HepG2 (cell line): Measurements from ENCODE around the gene TOMM40L. TPM values are rescaled to one million over a fixed set of nuclear protein-coding genes. Genes with fewer than 3 reads are reported as not detected.

ENCODE experiments used
- HDAC1 ChIP-seq: sonication (generic); formaldehyde crosslinking; IDR thresholded peaks from 2 replicates; pipeline ENCODE4 v1.5.1; 2020; ENCODE audit warnings: mild to moderate bottlenecking, missing genetic modification reagents
- HDAC2 ChIP-seq: sonication (generic); formaldehyde crosslinking; IDR thresholded peaks from 2 replicates; pipeline ENCODE4 v1.4.0; 2020; ENCODE audit warnings: missing genetic modification reagents
- NCOA1 ChIP-seq: sonication (generic); formaldehyde crosslinking; IDR thresholded peaks from 2 replicates; pipeline ENCODE4 v1.9.0; 2021; ENCODE audit warnings: missing genetic modification reagents
- REL ChIP-seq: sonication (generic); formaldehyde crosslinking; conservative IDR thresholded peaks from 2 replicates; pipeline ENCODE4 v1.8.0; 2022; ENCODE audit warnings: mild to moderate bottlenecking, missing genetic modification reagents, moderate library complexity
- SMAD9 ChIP-seq: sonication (generic); formaldehyde crosslinking; IDR thresholded peaks from 2 replicates; pipeline ENCODE4 v1.5.1; 2020; ENCODE audit warnings: mild to moderate bottlenecking, missing genetic modification reagents
- SOX6 ChIP-seq, 2 experiments: fragments of 450-650 bp in 1 of 2; sonication (generic) in 1 of 2; formaldehyde crosslinking in 1 of 2; IDR thresholded peaks; 2 replicates each; pipeline versions ENCODE4 v1.4.0 to v1.6.1; 2017 to 2020; ENCODE audit warnings: antibody characterized with exemption in 1 of 2, mild to moderate bottlenecking in 1 of 2, missing genetic modification reagents in 1 of 2
- TCF7 ChIP-seq: sonication (generic); IDR thresholded peaks from 2 replicates; pipeline ENCODE4 v1.6.1; 2016; ENCODE audit warnings: antibody characterized with exemption, low read depth
- ZNF20 ChIP-seq: sonication (generic); formaldehyde crosslinking; IDR thresholded peaks from 2 replicates; pipeline ENCODE4 v1.4.0; 2020; ENCODE audit warnings: mild to moderate bottlenecking, moderate library complexity, missing genetic modification reagents
- ZNF3 ChIP-seq: IDR thresholded peaks from 2 replicates; pipeline ENCODE4 v1.7.0; 2017; ENCODE audit warnings: inconsistent platforms
- ZNF607 ChIP-seq: sonication (generic); formaldehyde crosslinking; IDR thresholded peaks from 2 replicates; pipeline ENCODE4 v1.5.1; 2020; ENCODE audit warnings: missing genetic modification reagents, mild to moderate bottlenecking, borderline replicate concordance
- ZZZ3 ChIP-seq: sonication (generic); formaldehyde crosslinking; IDR thresholded peaks from 2 replicates; pipeline ENCODE4 v1.4.0; 2020; ENCODE audit warnings: missing genetic modification reagents, mild to moderate bottlenecking, borderline replicate concordance
- polyA plus RNA-seq, 8 experiments: library from polyadenylated mRNA; depleted of rRNA in 3 of 8; stranded (reverse) in 7 of 8; unstranded in 1 of 8; fragments of >200 nt; fragmentation: Illumina TruSeq in 4 of 8; extraction: Trizol in 4 of 8; gene quantifications; 2 replicates each; pipeline versions ENCODE4 v1.2.1 to v1.2.3, GENCODE V29; 2011 to 2016; ENCODE audit warnings: low read depth in 4 of 8, missing spikeins in 1 of 8, mixed read lengths in 1 of 8; ENCODE audit not compliant: insufficient read depth in 1 of 8
- total RNA-seq, 5 experiments: library from RNA; depleted of rRNA; stranded (reverse); fragments of >200 nt; fragmentation: Illumina TruSeq; extraction: Trizol; gene quantifications; 2 replicates each; pipeline ENCODE4 v1.2.3, GENCODE V29; 2016; ENCODE audit warnings: low read depth in 1 of 5
- TF ChIP-seq, protein P1 (sequence below): sonication (generic); formaldehyde crosslinking; IDR thresholded peaks from 2 replicates; pipeline ENCODE4 v1.5.0; 2020; ENCODE audit warnings: mild to moderate bottlenecking, missing genetic modification reagents, borderline replicate concordance
- TF ChIP-seq, protein P2 (sequence below): sonication (generic); formaldehyde crosslinking; IDR thresholded peaks from 2 replicates; pipeline ENCODE4 v1.4.0; 2020; ENCODE audit warnings: missing genetic modification reagents
- TF ChIP-seq, protein P3 (sequence below): sonication (generic); formaldehyde crosslinking; IDR thresholded peaks from one replicate; pipeline ENCODE4 v1.5.1; 2020; ENCODE audit warnings: mild to moderate bottlenecking, missing genetic modification reagents; ENCODE audit errors: not compliant biosample characterization

The TOMM40L gene
- total and polyA plus RNA-seq, 2 of the 13 experiments (the other 11 are each of a cell fraction or from before 2014, with no cell fraction given): 14.1 to 26.2 TPM

DNA sequence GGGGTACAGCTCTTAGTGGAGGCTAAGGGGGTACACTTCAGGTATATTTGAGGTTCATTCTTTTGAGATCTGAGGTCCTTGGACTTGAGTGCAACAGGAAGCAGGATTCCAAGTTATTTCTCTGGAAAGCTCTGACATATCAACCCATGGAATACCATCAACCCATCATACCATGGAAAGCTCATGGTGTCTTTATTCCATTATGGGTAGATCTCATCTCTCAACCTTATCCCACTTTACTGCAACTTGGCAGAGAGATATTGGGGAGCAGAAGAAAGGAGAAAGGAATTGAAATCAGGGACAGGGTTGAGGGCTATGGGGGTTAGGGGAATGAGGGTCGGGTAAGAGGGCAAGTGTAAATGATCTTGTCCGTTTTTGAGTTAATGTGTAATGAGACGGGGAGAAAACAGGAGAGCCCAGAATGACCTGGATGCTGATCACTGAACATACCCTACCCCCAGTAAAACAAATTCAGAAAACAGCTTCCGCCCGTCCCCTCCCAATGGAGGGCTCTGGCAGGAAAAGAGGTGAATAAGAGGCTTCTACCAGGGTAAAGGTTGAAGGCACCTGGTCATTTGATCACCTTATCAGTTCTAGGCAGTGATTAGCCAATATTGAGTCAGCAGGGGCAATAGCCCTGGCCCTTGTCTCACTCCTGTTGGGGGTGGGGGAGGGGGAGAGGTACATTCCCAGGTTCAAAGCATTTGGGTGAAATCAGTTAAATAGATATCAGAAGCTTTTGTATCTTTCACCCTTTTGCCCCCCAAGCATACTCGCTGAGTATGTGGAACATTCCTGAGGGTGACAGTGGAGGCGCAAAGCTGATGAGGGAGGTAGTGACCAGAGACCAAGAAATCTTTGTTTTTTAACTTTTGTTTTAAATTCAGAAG, 1.8 kb upstream of the TOMM40L start (continued):
- TF ChIP-seq, protein P1, sequence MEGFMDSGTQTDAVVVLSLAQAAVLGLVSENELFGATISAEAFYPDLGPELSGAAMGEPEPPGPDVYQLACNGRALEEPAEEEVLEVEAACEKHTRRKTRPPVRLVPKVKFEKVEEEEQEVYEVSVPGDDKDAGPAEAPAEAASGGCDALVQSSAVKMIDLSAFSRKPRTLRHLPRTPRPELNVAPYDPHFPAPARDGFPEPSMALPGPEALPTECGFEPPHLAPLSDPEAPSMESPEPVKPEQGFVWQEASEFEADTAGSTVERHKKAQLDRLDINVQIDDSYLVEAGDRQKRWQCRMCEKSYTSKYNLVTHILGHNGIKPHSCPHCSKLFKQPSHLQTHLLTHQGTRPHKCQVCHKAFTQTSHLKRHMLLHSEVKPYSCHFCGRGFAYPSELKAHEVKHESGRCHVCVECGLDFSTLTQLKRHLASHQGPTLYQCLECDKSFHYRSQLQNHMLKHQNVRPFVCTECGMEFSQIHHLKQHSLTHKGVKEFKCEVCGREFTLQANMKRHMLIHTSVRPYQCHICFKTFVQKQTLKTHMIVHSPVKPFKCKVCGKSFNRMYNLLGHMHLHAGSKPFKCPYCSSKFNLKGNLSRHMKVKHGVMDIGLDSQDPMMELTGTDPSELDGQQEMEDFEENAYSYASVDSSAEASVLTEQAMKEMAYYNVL: peak; percentile 77; the same call in 1 of the 2 replicates
- TF ChIP-seq TCF7: peak; percentile 93
- 0 out of 2 replicates have a peak, but pooled peaks have one; percentile 18 for TF ChIP-seq NCOA1 (CRISPR knock-in tag)
- TF ChIP-seq ZNF3 (CRISPR knock-in tag): no peak
- TF ChIP-seq ZZZ3: no peak
- TF ChIP-seq ZNF607 (CRISPR knock-in tag): no peak
- TF ChIP-seq, protein P2, sequence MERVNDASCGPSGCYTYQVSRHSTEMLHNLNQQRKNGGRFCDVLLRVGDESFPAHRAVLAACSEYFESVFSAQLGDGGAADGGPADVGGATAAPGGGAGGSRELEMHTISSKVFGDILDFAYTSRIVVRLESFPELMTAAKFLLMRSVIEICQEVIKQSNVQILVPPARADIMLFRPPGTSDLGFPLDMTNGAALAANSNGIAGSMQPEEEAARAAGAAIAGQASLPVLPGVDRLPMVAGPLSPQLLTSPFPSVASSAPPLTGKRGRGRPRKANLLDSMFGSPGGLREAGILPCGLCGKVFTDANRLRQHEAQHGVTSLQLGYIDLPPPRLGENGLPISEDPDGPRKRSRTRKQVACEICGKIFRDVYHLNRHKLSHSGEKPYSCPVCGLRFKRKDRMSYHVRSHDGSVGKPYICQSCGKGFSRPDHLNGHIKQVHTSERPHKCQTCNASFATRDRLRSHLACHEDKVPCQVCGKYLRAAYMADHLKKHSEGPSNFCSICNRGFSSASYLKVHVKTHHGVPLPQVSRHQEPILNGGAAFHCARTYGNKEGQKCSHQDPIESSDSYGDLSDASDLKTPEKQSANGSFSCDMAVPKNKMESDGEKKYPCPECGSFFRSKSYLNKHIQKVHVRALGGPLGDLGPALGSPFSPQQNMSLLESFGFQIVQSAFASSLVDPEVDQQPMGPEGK (CRISPR knock-in tag): peak; percentile 93
- TF ChIP-seq, protein P3, sequence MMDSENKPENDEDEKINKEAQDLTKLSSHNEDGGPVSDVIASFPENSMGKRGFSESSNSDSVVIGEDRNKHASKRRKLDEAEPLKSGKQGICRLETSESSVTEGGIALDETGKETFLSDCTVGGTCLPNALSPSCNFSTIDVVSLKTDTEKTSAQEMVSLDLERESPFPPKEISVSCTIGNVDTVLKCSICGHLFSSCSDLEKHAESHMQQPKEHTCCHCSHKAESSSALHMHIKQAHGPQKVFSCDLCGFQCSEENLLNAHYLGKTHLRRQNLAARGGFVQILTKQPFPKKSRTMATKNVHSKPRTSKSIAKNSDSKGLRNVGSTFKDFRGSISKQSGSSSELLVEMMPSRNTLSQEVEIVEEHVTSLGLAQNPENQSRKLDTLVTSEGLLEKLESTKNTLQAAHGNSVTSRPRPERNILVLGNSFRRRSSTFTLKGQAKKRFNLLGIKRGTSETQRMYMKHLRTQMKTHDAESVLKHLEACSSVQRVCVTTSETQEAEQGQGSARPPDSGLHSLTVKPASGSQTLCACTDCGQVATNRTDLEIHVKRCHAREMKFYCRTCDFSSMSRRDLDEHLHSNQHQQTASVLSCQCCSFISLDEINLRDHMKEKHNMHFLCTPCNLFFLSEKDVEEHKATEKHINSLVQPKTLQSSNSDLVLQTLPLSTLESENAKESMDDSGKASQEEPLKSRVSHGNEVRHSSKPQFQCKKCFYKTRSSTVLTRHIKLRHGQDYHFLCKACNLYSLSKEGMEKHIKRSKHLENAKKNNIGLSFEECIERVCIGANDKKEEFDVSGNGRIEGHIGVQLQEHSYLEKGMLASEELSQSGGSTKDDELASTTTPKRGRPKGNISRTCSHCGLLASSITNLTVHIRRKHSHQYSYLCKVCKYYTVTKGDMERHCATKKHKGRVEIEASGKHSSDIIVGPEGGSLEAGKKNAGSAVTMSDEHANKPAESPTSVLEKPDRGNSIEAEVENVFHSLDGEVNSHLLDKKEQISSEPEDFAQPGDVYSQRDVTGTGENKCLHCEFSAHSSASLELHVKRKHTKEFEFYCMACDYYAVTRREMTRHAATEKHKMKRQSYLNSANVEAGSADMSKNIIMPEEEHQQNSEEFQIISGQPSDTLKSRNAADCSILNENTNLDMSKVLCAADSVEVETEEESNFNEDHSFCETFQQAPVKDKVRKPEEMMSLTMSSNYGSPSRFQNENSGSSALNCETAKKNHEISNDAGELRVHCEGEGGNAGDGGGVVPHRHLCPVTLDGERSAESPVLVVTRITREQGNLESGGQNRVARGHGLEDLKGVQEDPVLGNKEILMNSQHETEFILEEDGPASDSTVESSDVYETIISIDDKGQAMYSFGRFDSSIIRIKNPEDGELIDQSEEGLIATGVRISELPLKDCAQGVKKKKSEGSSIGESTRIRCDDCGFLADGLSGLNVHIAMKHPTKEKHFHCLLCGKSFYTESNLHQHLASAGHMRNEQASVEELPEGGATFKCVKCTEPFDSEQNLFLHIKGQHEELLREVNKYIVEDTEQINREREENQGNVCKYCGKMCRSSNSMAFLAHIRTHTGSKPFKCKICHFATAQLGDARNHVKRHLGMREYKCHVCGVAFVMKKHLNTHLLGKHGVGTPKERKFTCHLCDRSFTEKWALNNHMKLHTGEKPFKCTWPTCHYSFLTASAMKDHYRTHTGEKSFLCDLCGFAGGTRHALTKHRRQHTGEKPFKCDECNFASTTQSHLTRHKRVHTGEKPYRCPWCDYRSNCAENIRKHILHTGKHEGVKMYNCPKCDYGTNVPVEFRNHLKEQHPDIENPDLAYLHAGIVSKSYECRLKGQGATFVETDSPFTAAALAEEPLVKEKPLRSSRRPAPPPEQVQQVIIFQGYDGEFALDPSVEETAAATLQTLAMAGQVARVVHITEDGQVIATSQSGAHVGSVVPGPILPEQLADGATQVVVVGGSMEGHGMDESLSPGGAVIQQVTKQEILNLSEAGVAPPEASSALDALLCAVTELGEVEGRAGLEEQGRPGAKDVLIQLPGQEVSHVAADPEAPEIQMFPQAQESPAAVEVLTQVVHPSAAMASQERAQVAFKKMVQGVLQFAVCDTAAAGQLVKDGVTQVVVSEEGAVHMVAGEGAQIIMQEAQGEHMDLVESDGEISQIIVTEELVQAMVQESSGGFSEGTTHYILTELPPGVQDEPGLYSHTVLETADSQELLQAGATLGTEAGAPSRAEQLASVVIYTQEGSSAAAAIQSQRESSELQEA (CRISPR knock-in tag): no peak
- TF ChIP-seq REL (CRISPR knock-in tag): no peak
- no peak for TF ChIP-seq ZNF20 (CRISPR knock-in tag)
- no peak for TF ChIP-seq SOX6 (IDR thresholded peaks at IDR 0.05)
- TF ChIP-seq SOX6 (CRISPR knock-in tag; IDR thresholded peaks at IDR 0.05): peak; percentile 96
- no peak for TF ChIP-seq SMAD9 (CRISPR knock-in tag)
- peak; percentile 88; the same call in 1 of the 2 replicates for TF ChIP-seq HDAC2
- TF ChIP-seq HDAC1: peak; percentile 68
